Measurements from ENCODE around the gene MAPKAP1. TPM values are rescaled to one million over a fixed set of nuclear protein-coding genes. Genes with fewer than 3 reads are reported as not detected.
A peak's percentile ranks its signal among the peaks of the same experiment; 100 is the strongest.

Gene MAPKAP1
- total and polyA plus RNA-seq, 2 of the 13 experiments (the other 11 are each of a cell fraction or from before 2014, with no cell fraction given), result 45.0 to 64.3 TPM

- no peak for TF ChIP-seq REST (IDR thresholded peaks at IDR 0.05; ENCODE audit: borderline replicate concordance in 1 of 2, low read depth in 1 of 2, low read length in 2 of 2)
- TF ChIP-seq STAT5B (CRISPR knock-in tag; IDR thresholded peaks at IDR 0.05), result no peak
- no peak for TF ChIP-seq AKAP8 (CRISPR knock-in tag; IDR thresholded peaks at IDR 0.05)
- TF ChIP-seq LCORL (IDR thresholded peaks at IDR 0.05), result no peak
- TF ChIP-seq LCORL (CRISPR knock-in tag; IDR thresholded peaks at IDR 0.05), result no peak
These were observed 249.7 kb downstream of the MAPKAP1 start (continued) for GRCh38 chr9:125457357-125457756.

- Histone ChIP-seq H3K9ac (ENCODE audit: insufficient read depth, low read depth, low read length) (no peak overlapping the region), H3K36me3 (replicated peaks in 1 of 2; ENCODE audit: control insufficient read depth in 1 of 2, insufficient read depth in 2 of 2, low read length in 2 of 2) (no peaks in the 10 kb centered on the region), H3K4me1 (ENCODE audit: insufficient read depth, low read length) (no peaks in the 10 kb centered on the region), H3K4me2 (ENCODE audit: low read depth, low read length) (no peak overlapping the region), H3K9me3 (ENCODE audit: low read length) (peaks cover 7% of the 10 kb centered on the region; the same call in 1 of the 2 replicates), H3K79me2 (ENCODE audit: insufficient read depth, low read length) (no peaks in the 10 kb centered on the region), H3K27me3 (ENCODE audit: control insufficient read depth in 1 of 2, insufficient read depth in 2 of 2, low read length in 2 of 2) (no peaks in the 10 kb centered on the region), H3K27ac (ENCODE audit: extremely low read length, insufficient read depth, low read length) (no peak overlapping the region), H3K4me3 (replicated peaks in 1 of 3; ENCODE audit: insufficient read depth in 1 of 3, low read depth in 2 of 3, low read length in 3 of 3) (no peak overlapping the region), H2AFZ (ENCODE audit: low read length) (no peak overlapping the region), H4K20me1 (ENCODE audit: insufficient read depth, low read length) (no peaks in the 10 kb centered on the region)
- ATAC-seq (no peak), DNase-seq (ENCODE audit: low spot score) (no peak), FAIRE-seq (no peak)
- no TSS peak for BruUV-seq (replicated peaks)
- ChIA-PET CTCF (ENCODE audit: low intra/inter-chr PET ratio, low total read pairs) (no interaction called here), POLR2A (no interaction called here)
- WGBS (ENCODE audit: low lambda C conversion rate), result 99% methylated on average over 4 of the region's 4 CpGs
- in situ Hi-C loops (cut with HindIII; ENCODE audit: extremely low pct_ligation_motif_present, low pct_unique_long_range_greater_than_20kb), result no loop called here
- TF ChIP-seq NAIF1 (CRISPR knock-in tag; IDR thresholded peaks at IDR 0.05; ENCODE audit: borderline replicate concordance) (no peak), ZNF678 (CRISPR knock-in tag; IDR thresholded peaks at IDR 0.05) (no peak), ZNF317 (CRISPR knock-in tag; IDR thresholded peaks at IDR 0.05) (peak; percentile 96), TRIM24 (CRISPR knock-in tag; IDR thresholded peaks at IDR 0.05) (no peak)
- intact Hi-C loops (cut with micrococcal nuclease; ENCODE audit: unreplicated experiment), result no loop called here
These were observed 251.1 kb downstream of the MAPKAP1 start for GRCh38 chr9:125455876-125456275.

All from HepG2 (cell line).